Karpas-422 (cell line): ENCODE data around the gene LPIN3. TPM values are rescaled to one million over a fixed set of nuclear protein-coding genes. Genes with fewer than 3 reads are reported as not detected.

Experiments used
- DNase-seq: peaks from one replicate; pipeline ENCODE4 v3.0.0-alpha.2; 2015
- H2AFZ ChIP-seq: fragments of 200-600 bp; sonication (generic); 2 replicates; pipeline ENCODE4 v1.6.1; 2014; ENCODE audit warnings: antibody characterized with exemption, low read length, mixed read lengths
- H3K27ac ChIP-seq: fragments of 200-600 bp; sonication (generic); 2 replicates; pipeline ENCODE4 v1.5.1; 2014; ENCODE audit warnings: mild to moderate bottlenecking, low read length, moderate library complexity
- H3K27me3 ChIP-seq: fragments of 200-600 bp; sonication (generic); 2 replicates; pipeline ENCODE4 v1.6.1; 2014; ENCODE audit warnings: low read length, mixed read lengths
- H3K36me3 ChIP-seq: fragments of 200-600 bp; sonication (generic); 2 replicates; pipeline ENCODE4 v1.6.1; 2014; ENCODE audit warnings: low read length, mixed read lengths; ENCODE audit not compliant: insufficient read depth
- H3K4me1 ChIP-seq: fragments of 200-600 bp; sonication (generic); 2 replicates; pipeline ENCODE4 v1.6.1; 2014; ENCODE audit warnings: mild to moderate bottlenecking, low read length, mixed read lengths
- H3K4me2 ChIP-seq: fragments of 200-600 bp; sonication (generic); 2 replicates; pipeline ENCODE4 v1.6.1; 2014; ENCODE audit warnings: low read length, low read depth, mild to moderate bottlenecking; ENCODE audit not compliant: poor library complexity, severe bottlenecking
- H3K4me3 ChIP-seq: fragments of 200-600 bp; sonication (generic); 2 replicates; pipeline ENCODE4 v1.5.1; 2014; ENCODE audit warnings: mild to moderate bottlenecking, antibody characterized with exemption, low read length, mixed read lengths
- H3K79me2 ChIP-seq: fragments of 200-600 bp; sonication (generic); 2 replicates; pipeline ENCODE4 v1.6.1; 2014; ENCODE audit warnings: mild to moderate bottlenecking, low read length, mixed read lengths
- H3K9ac ChIP-seq: fragments of 200-600 bp; sonication (generic); 2 replicates; pipeline ENCODE4 v1.6.0; 2014; ENCODE audit warnings: low read length
- H3K9me2 ChIP-seq: fragments of 200-600 bp; sonication (generic), shearing (Covaris generic); replicated peaks from 2 replicates; pipeline ENCODE4 v1.6.0; 2014; ENCODE audit warnings: mild to moderate bottlenecking, low read length, moderate library complexity; ENCODE audit not compliant: insufficient read depth
- H3K9me3 ChIP-seq: fragments of 300-700, 200-600 bp; sonication (generic); 2 replicates; pipeline ENCODE4 v1.6.1; 2014; ENCODE audit warnings: low read length, mixed read lengths
- H4K20me1 ChIP-seq: fragments of 200-600 bp; sonication (generic); 2 replicates; pipeline ENCODE4 v1.6.1; 2014; ENCODE audit warnings: mild to moderate bottlenecking, antibody characterized with exemption, low read length, low read depth; ENCODE audit not compliant: insufficient read depth
- total RNA-seq: library from RNA; depleted of rRNA; stranded (reverse); fragments of >200 nt; shearing (Covaris generic); gene quantifications from 2 replicates; pipeline ENCODE4 v1.2.3, GENCODE V29; 2014; ENCODE audit warnings: low replicate concordance

Gene LPIN3
- total RNA-seq, 1 experiment from 2014 or later = not detected

GRCh38 chr20:41363601-41364000 is 23.0 kb downstream of the LPIN3 start:
- Histone ChIP-seq H3K4me1 (no peaks in the 10 kb centered on the region), H4K20me1 (no peaks in the 10 kb centered on the region), H3K27me3 (no peaks in the 10 kb centered on the region), H3K36me3 (no peaks in the 10 kb centered on the region), H3K27ac (no peak overlapping the region), H3K9me2 (no peaks in the 10 kb centered on the region), H3K4me2 (no peak overlapping the region), H2AFZ (no peak overlapping the region), H3K79me2 (no peaks in the 10 kb centered on the region), H3K9me3 (no peaks in the 10 kb centered on the region), H3K9ac (no peak overlapping the region), H3K4me3 (no peak overlapping the region)
- DNase-seq = no peak

GRCh38 chr20:41364236-41364855 is 23.7 kb downstream of the LPIN3 start:
- Histone ChIP-seq H3K9me2 (no peaks in the 10 kb centered on the region), H3K79me2 (no peaks in the 10 kb centered on the region), H3K36me3 (no peaks in the 10 kb centered on the region), H3K27ac (no peak overlapping the region), H3K27me3 (no peaks in the 10 kb centered on the region), H2AFZ (no peak overlapping the region), H3K4me1 (no peaks in the 10 kb centered on the region), H3K9me3 (no peaks in the 10 kb centered on the region), H3K4me3 (no peak overlapping the region), H4K20me1 (no peaks in the 10 kb centered on the region), H3K9ac (no peak overlapping the region), H3K4me2 (no peak overlapping the region)
- DNase-seq = no peak

GRCh38 chr20:41364967-41365765 is 24.5 kb downstream of the LPIN3 start:
- H3K27me3 ChIP-seq = no peaks in the 10 kb centered on the region
- H3K27ac ChIP-seq = no peak overlapping the region
- H3K9me3 ChIP-seq = no peaks in the 10 kb centered on the region
- H2AFZ ChIP-seq = no peak overlapping the region
- no peak for DNase-seq
- H3K4me3 ChIP-seq = no peak overlapping the region
- no peaks in the 10 kb centered on the region for H3K9me2 ChIP-seq
- no peaks in the 10 kb centered on the region for H3K4me1 ChIP-seq
- no peak overlapping the region for H3K9ac ChIP-seq
- H3K79me2 ChIP-seq = no peaks in the 10 kb centered on the region
- no peaks in the 10 kb centered on the region for H4K20me1 ChIP-seq
- H3K36me3 ChIP-seq = no peaks in the 10 kb centered on the region
- no peak overlapping the region for H3K4me2 ChIP-seq

- no peak overlapping the region for H3K4me3 ChIP-seq
- no peak for DNase-seq
- H3K4me2 ChIP-seq = no peak overlapping the region
These were observed 25.3 kb downstream of the LPIN3 start for GRCh38 chr20:41365777-41366545.

GRCh38 chr20:41366546-41367392 is 26.1 kb downstream of the LPIN3 start, which contains the start of gene EMILIN3:
TSS of gene EMILIN3 (minus strand) at chr20:41366818. CDS start at chr20:41366634, 184 bp downstream.
- Histone ChIP-seq H3K4me3 (no peak within 1 kb of the TSS), H4K20me1 (no peaks in the 10 kb centered on the region), H3K9me3 (no peaks in the 10 kb centered on the region), H3K9me2 (no peaks in the 10 kb centered on the region), H3K27me3 (no peaks in the 10 kb centered on the region), H3K4me1 (no peaks in the 10 kb centered on the region), H3K9ac (no peak within 1 kb of the TSS), H3K36me3 (no peaks in the 10 kb centered on the region), H2AFZ (no peak within 1 kb of the TSS), H3K27ac (no peak within 1 kb of the TSS), H3K79me2 (no peaks in the 10 kb centered on the region), H3K4me2 (no peak within 1 kb of the TSS)
- no peak for DNase-seq

More at GRCh38 chr20:41365777-41366545, 25.3 kb downstream of the LPIN3 start:
- H3K79me2 ChIP-seq = no peaks in the 10 kb centered on the region
- no peaks in the 10 kb centered on the region for H3K27me3 ChIP-seq
- no peak overlapping the region for H3K27ac ChIP-seq
- H4K20me1 ChIP-seq = no peaks in the 10 kb centered on the region
- H3K9me2 ChIP-seq = no peaks in the 10 kb centered on the region
- H3K4me1 ChIP-seq = no peaks in the 10 kb centered on the region
- H3K9me3 ChIP-seq = no peaks in the 10 kb centered on the region
- H2AFZ ChIP-seq = no peak overlapping the region
- no peaks in the 10 kb centered on the region for H3K36me3 ChIP-seq
- H3K9ac ChIP-seq = no peak overlapping the region

- Histone ChIP-seq H3K27me3 (no peaks in the 10 kb centered on the region), H3K4me1 (no peaks in the 10 kb centered on the region), H3K79me2 (no peaks in the 10 kb centered on the region), H3K4me3 (no peak overlapping the region), H3K9me2 (no peaks in the 10 kb centered on the region), H4K20me1 (no peaks in the 10 kb centered on the region), H3K9ac (no peak overlapping the region), H3K4me2 (no peak overlapping the region), H2AFZ (no peak overlapping the region), H3K27ac (no peak overlapping the region), H3K36me3 (no peaks in the 10 kb centered on the region), H3K9me3 (no peaks in the 10 kb centered on the region)
- DNase-seq = no peak
These were observed 26.7 kb downstream of the LPIN3 start for GRCh38 chr20:41367393-41367695.

- no peaks in the 10 kb centered on the region for H3K79me2 ChIP-seq
- no peaks in the 10 kb centered on the region for H3K9me3 ChIP-seq
- H3K27me3 ChIP-seq = no peaks in the 10 kb centered on the region
- no peak overlapping the region for H2AFZ ChIP-seq
- H3K4me1 ChIP-seq = no peaks in the 10 kb centered on the region
- DNase-seq = no peak
- H3K9me2 ChIP-seq = no peaks in the 10 kb centered on the region
- H3K36me3 ChIP-seq = no peaks in the 10 kb centered on the region
- H3K27ac ChIP-seq = no peak overlapping the region
- no peak overlapping the region for H3K9ac ChIP-seq
- H4K20me1 ChIP-seq = no peaks in the 10 kb centered on the region
- no peak overlapping the region for H3K4me2 ChIP-seq
- no peak overlapping the region for H3K4me3 ChIP-seq
These were observed 27.3 kb downstream of the LPIN3 start for GRCh38 chr20:41367956-41368355.
